HG03460 (cell line): ENCODE data around the gene GANAB.
"Not testable (repeated sequence)": the region's sequence is repeated elsewhere in the genome, so short reads cannot be mapped to it uniquely, and the experiment has no call there.

ENCODE experiments used
- ATAC-seq: cut with Tn5 transposase; IDR thresholded peaks from one replicate; pipeline ENCODE4 v1.9.1; 2021; ENCODE audit not compliant: unreplicated experiment

Gene GANAB

DNA sequence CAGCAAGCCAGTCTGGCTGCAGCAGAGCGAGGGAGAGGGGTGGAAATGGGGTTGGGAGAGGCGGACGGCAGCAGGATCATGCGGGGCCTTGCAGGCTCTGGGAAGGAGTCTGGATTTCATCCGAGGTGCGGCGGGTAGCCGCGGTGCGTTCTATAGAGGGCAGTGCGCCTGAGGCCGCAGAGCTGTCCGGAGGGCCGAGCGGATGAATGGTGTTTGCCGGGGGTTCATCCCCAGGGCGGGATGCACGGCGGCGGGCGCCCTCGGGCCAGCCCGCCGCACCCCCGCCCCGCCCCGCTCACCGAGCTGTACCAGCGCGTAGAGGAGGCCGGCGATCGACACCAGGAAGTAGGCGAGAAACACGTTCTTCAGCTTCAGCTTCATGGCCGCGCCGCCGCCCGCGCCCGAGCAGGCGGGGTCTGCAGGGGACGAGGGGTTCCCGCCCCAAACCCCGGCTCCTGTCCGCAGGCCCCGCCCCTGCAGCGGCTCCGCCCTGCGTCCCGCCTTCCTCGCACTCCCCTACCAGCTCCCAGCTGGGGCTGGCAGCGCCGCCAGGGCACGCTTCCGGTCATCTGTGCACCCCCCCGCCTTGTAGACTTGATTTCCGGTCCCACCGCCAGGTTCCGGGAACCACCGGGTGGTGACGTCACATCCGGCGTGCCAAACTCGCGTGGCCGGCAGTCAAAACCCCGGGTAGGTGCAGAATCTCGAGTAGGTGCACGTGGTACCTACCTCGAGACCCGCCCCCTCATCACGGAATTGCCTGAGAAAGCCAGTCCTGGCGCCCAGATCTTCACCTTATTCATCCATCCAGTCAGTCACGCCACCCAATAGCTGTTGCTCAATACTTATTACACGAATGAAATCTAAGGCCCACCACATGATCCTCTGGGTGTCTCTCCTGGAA, 24.6 kb downstream of the GANAB start, which contains the start of gene B3GAT3:
B3GAT3 (minus strand) TSS at position 420 of the 904 bp plus-strand sequence; CDS start at position 381, 39 bp downstream.
- ATAC-seq, result peak; percentile 90

DNA sequence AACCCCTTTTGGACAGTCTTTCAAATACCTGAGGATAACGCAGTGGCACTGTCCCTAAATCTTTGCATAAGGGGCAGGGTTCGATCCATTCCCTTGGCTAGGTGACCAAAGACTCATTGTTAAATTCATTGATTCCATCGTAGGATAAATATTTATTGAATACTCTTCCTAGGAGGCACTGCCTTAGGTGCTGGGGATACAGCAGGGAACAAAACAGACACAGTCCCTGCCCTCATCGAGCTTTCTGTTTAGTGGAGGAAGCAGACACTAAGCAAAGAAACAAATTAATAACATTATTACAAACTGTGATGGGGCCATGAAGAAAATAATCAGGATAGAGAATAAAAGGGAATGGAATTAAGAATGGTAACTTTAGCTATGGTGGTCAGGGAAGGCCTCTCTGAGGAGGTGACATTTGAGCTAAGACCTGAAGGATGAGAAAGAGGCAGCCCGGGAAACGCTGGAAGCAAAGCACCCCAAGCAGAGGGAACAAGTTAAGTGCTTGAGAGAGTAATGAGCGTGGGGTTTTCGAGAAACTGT, 25.3 kb downstream of the GANAB start:
- ATAC-seq, result no peak

DNA sequence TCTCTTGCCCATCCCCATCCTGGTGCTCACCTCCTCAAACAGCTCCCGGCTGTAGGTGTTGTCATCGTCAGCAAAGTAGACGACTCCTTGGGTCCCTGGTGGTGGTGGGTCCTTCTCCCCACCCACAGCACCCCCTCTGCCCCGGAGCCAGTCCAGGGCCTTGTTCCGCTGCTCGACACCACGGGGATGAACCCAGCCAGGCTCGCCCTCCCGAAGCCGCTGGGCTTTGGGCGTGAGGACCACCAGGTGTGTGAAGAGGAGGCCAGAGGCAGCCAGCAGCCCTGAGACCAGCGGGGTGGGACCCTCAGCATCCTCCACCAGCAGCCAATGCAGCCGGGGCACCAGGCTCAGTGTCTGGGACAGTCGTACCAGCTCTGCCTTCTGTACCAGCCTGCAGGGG, 29.5 kb downstream of the GANAB start:
- ATAC-seq, result not testable (repeated sequence)

DNA sequence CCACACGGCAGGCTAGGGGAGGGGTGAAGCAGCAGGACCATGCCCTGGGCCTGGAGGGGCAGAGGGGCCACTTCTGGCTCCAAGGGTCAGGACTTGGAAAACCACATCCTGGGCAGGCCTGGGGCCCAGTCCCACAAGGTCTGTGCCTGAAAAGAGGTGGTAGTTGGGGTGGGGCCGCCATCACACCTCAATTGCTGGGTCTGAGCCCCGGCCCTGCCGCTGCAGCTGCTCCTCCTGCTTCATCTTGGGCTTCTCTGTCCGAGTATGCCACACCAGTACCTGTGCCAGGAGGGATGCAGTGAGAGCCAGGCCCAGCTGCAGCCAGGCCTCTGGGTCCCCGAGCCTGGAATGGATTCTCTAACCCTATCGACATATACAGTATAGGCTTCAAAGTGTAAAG, 30.9 kb downstream of the GANAB start:
- ATAC-seq, result no peak

DNA sequence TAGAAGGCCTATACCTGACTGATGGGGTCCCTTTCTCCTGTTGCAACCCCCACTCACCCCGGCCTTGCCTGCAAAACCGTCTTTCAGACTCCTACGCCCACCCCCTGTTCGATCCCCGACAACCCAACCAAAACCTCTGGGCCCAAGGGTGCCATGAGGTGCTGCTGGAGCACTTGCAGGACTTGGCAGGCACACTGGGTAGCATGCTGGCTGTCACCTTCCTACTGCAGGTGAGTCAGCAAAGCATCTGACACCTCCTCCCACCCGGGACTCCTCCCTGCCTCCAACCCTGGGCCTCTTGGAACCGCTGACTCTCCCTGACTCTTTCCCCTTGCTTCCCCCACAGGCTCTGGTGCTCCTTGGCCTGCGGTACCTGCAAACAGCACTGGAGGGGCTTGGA, 32.1 kb downstream of the GANAB start:
- ATAC-seq, result no peak

DNA sequence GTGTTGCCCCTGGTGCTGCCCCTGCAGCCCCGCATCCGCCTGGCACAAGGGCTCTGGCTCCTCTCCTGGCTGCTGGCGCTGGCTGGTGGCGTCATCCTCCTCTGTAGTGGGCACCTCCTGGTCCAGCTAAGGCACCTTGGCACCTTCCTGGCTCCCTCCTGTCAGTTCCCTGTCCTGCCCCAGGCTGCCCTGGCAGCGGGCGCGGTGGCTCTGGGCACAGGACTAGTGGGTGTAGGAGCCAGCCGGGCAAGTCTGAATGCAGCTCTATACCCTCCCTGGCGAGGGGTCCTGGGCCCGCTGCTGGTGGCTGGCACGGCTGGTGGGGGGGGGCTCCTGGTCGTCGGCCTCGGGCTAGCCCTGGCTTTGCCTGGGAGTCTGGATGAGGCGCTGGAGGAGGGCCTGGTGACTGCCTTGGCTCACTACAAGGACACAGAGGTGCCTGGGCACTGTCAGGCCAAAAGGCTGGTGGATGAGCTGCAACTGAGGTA, 33.1 kb downstream of the GANAB start:
- ATAC-seq, result no peak

DNA sequence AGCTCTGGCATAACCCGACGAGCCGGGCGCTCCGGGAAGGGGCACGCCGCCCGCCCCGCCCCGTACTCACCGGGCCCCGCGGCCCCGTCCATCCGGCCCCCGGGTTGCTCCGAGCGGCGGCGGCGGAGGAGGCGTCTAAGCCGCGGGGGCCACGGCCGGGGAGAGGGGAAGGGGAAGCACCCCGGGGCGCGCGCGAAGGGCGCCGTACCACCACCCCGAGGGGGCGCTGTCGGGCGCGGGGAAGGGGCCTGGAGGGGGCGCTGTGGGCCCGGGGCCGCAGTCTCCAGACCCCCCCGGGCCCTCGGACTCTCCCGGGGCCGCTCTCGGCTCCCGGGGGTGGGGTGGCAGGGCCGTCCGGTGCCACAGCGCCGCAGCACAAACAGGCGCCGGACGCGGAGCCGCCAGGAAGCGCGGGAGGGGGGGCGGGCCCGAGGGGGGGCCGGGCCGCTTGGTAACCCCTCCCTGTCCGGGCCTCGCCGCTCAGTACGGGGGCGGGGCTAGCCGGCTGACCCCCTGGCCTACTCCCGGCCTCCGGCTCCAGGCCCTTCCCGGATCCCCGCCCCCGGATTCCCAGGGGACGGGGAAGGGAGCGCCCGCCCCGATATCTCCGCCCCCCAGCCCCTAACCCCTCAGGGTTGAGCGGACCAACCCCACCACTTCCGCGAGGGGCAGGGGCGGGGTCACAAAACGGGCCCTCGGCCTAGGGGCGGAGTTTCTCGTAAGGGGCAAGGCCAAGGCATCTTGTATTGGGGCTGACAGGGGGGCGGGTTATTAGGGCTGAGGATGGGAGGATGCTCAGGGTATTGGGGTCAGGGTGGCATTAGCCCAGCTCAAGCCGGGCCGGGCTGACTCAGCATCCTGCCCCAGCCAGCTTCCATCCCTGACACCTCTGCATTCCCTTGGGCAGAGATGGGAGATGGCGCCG, 33.8 kb downstream of the GANAB start, which contains the start of the genes EML3 and ROM1:
EML3 (minus strand) TSS at position 410 of the 925 bp plus-strand sequence; CDS start at position 92, 318 bp downstream.
ROM1 (plus strand) TSS at position 892 of the 925 bp plus-strand sequence; CDS start at position 917, 25 bp downstream.
- peak; percentile 59 for ATAC-seq

DNA sequence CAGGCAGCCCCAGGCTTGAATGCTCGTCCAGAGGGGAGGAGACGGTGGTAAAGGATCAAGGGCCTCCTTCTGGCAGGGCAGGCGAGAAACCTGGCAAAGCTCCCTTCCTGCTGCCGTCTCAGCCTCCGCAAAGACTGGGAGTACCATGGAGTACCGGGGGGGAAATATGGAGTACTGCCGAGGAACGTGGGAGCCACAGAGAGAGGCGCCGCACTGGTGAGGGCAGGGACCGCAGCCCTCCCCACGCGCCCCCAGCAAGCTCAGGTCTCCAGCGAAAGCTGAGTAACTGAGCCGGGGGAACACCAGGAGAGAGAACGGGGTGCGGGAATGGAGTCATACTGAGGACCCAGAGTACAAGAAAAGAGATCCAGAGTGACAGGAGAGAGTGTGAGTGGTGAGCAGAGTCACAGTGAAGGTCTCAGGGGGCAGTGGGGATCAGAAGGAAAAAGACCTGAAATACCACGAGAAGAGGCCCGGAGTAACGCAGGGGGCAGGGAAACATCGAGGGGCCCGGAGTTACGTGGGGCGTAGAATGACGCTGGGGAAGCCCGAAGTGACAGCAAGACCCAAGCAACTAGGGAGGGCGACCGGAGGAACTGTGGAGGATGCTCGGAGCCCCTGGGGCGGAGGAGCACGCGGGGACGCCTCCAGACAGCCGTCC, 34.6 kb downstream of the GANAB start:
- peak; percentile 28 for ATAC-seq

DNA sequence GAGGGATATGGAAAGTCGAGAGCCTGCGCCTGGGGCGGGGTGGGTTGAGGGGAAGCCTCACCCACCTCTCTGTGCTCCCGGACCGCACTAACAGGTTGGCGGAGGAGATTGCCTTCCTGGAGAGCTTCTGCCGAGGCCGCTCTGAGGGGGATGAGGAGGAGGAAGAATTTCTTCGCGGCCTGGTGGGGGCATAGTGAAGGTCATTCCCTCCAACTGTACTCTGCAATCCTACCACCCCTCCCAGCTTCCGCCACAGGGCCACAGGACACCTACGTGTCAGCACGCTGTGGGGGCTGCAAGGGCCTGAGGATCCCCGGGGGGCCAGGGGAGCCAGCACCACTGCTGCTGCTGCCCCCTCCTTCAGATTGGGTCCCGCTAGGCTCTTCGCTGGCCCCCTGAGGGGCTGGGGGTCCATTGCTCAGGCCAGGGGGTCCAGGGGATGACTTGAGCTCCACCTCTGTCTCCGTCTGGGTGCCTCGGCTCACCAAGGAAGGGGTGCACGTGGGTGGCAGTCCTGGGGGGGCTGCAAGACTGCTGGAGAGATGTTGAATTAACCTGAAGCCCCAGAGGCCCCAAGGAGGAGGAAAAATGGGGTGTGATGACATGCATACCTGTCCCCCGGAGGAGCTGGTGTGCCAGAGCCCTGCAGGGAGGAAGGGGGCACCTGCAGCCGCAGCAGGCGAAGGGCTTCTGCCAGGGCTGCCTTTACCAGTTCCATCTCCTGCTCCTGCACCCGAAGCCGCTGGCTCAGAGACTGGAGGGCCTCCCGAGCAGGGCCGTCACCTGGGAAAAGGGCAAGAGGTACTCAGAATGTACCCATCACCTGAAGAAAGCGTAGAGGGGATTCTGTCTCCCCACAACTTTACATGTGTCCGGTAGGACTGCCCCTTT, 35.4 kb downstream of the GANAB start:
- ATAC-seq, result no peak

DNA sequence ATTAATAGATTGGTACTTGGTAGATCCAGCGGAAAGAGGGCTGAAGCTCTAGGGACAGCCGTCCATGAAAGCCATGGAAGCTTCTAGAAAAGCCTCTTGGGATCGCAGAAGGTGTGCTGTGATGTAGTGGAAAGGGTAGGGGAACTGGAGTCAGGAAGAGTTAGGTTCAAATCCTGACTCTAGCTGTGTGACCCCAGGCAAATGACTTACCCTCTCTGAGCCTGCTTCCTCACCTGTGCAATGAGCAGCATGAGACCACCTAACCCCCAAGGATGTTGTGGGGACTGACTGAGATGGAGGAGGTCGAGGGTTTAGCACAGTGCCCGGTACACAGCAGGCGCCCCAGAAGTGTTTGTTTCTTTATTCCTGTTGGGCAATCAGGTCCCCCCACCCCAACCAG, 36.0 kb downstream of the GANAB start:
- ATAC-seq, result no peak

DNA sequence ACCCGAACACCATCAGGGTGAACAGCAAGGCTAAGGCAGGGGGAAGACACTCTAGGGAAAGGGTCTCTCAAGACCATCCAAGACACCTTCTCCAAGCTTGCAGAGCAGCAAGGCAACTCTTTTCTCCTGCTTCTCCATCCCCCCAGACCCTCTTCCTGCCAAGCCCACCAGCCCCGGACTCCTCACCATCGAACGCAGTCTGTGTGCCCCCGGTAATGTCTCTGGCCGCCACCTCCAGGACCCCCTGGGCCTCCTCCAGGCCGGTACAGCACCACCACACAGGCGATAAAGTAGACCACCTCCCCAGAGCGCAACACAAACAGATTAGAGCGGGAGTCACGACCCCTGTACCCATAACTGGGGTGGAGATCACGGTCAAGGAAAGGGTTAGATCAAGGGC, 37.6 kb downstream of the GANAB start:
- no peak for ATAC-seq

DNA sequence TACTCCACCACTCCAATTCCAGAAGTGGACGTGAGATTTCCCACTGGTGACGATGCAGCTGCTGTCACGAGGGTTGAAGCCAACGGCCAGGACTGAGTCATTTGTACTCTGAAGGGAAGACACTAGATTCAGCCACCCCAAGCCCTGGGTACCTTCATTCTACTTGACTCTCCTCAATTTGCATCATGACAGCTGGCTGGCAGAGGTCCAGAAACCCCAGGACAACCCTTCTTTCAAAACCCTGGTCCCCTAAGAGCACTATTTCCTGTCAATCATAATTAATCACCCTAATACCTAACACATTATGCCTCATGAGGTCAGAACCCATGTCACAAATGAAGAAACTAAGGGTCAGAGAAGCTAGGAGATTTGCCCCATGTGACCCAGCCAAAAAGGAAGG, 38.7 kb downstream of the GANAB start:
- ATAC-seq, result no peak

DNA sequence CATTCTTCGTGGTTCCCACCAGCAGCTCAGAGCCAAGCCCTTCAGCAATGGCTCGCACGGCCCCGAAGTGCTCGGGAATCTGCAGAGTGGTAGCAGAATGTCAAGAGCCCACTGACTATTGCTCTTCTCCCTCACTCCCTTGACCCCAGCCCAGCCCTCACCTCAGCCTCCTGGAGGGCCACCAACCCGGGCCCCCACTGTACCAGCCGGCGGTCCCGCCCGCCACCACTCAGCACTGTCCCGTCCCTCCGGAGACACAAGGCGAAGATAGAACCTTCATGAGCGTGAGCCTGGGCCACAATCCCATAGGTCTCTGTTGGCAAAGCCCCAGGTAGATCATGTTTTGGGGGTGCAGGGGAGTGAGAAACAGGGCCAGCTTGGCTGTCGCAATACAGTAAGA, 40.5 kb downstream of the GANAB start:
- ATAC-seq, result no peak

DNA sequence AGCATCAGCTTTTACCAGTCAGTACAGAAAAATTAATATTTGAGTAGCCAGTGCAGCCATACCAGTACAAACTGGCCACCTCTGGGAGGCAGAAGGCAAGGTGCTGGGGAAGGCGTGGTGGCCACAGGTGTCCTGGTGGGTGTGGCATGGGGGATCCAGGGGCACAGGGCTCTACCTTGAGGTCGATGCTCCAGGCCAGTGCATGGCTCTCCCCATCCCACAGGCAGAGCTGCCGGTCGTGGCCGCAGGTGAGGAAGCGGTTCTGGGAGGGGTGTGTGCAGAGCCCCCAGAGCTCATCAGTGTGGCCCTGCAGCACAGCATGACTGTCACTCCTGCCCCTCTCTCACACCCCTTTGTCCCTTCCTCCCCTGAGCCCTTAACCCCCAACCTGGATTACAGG, 40.9 kb downstream of the GANAB start:
- ATAC-seq, result no peak

DNA sequence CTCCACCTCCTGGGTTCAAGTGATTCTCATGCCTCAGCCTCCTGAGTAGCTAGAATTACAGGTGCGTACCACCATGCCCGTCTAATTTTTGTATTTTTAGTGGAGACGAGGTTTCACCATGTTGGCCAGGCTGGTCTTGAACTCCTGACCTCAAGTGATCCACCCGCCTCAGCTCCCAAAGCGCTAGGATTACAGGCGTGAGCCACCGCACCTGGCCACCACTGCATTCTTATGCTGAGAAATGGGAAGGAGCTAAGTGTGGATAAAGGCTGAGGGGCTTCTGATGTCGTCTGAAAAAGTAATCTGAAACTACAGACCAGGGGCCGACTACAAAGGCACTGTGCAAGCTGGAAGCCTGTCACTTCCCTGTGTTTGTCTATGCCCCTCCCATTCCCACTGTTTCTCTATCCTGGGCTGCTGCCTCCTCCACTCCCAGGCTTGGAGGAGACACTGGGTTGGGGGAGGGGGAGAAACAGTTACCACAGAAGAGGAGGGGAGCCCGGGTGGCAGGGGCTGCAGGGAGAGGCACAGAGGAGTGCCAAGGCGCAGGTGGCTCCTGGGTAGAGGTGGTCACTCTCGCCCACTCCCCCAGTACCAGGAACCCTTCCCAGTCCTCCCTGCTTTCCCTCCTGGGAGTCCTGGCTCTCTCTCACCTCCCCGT, 41.8 kb downstream of the GANAB start:
- ATAC-seq, result no peak

DNA sequence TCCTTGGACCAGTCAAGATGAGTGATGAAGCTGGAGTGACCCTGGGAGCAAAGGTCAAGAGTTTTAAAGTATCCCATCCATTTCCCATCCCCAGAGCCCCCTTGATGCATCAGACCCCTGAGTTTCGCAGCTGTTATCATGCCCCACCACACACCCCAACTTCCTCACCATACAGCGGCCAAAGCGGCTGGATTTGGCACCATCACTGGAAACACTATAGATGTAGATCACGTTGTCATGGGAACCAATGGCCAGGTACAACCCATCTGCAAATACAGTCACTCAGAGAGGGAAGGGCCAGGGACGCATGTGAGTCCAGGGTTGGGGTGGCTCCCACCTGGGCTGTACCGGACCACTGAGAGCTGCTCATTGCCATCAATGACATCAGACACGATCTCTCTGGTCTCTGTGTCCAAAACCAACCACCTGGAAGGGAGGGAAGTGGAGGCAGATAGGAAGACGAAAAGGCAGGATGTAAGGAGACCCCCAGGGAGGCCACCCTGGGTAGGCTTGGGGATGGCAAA, 42.6 kb downstream of the GANAB start:
- ATAC-seq, result no peak

DNA sequence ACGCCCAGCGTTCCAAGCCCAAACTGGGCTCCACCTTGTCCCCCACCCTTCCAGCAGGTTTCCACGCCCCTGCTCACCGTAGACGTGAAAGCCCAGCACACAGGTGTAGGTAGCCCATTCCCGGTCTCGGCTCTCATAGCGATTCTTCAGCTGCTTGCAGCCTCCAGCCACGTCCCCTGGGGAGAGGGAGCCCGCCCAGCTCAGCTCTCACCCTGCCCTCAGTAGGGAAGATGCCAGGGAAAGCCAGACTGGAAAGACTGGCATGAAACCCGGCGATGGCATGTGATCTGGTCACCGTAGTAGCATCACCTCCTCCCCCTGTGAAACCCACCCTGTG, 43.4 kb downstream of the GANAB start:
- ATAC-seq, result no peak

DNA sequence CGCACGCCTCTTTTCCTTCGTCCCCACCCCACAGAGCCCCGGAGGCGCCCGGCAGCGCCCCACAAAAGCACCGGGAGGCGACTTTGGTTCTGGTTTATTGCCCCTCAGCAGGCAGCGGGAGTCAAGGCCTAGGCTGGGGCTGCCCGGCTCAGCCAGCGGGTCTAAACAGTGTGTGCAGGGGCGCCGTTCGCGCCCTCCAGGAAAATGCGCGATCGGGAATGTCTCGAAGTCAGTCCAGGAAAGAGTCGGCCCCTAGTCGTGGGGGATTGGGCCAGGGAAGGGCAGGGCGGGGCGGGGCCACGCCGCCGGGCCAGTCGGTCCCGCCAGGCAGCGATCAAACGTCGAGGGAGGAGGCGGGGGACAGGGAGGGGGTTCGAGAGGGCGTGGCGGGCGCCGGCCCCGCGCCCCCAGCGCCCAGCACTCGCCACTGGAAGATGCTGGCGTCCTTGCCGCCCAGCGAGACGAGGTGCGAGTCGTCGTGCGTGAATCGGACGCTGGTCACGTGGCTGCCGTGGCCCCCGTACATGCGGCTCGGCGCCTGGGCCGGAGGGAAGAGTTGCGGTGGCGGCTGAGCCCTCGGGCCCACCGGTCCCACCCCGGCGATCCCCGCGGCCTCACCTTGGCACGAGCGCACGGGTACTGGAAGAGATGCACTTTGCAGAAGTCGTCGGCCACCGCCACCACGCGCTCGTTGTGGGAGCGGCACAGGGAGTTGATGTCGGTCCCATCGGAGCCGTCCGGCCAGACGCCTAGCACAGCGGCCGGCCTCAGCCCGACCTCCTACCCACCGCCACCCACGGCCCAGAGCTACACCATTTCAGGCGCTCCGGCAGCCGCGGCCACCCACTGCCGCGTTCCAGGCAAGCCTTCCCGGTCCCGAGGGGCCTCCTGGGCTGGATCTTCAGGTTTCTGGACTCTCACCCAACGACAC, 44.0 kb downstream of the GANAB start:
- no peak for ATAC-seq
